Heart left ventricle (tissue), 16 donors: ENCODE data around the gene NUP188. TPM values are rescaled to one million over a fixed set of nuclear protein-coding genes. Genes with fewer than 3 reads are reported as not detected.

Source experiments
- ATAC-seq, 4 donors: fragments of 200-7000 bp; cut with Tn5 transposase; one replicate each; pipeline ENCODE4 v1.9.1; 2020 to 2022; ENCODE audit warnings: moderate library complexity in 4 of 4, mild to moderate bottlenecking in 3 of 4, moderate number of reproducible peaks in 1 of 4
- DNase-seq, 5 donors: peaks; one replicate each; pipeline ENCODE4 v3.0.0-alpha.2; 2020
- H3K27ac ChIP-seq, 12 donors: fragments of 200-600 bp; sonication (generic) in 4 of 12; one replicate each; pipeline versions ENCODE4 v1.5.0 to v1.8.0; 2016 to 2022; ENCODE audit warnings: mild to moderate bottlenecking in 2 of 12
- H3K27me3 ChIP-seq, 9 donors: fragments of 200-600 bp; sonication (generic) in 2 of 9; one replicate each; pipeline versions ENCODE4 v1.5.1 to v1.8.0; 2016 to 2022; ENCODE audit warnings: mild to moderate bottlenecking in 3 of 9
- H3K36me3 ChIP-seq, 9 donors: fragments of 200-600 bp; sonication (generic) in 2 of 9; one replicate each; pipeline versions ENCODE4 v1.5.0 to v1.8.0; 2018 to 2022; ENCODE audit warnings: mild to moderate bottlenecking in 2 of 9
- H3K4me1 ChIP-seq, 12 donors: fragments of 200-600 bp; sonication (generic) in 4 of 12; one replicate each; pipeline versions ENCODE4 v1.5.0 to v1.8.0; 2016 to 2022; ENCODE audit warnings: mild to moderate bottlenecking in 3 of 12
- H3K4me3 ChIP-seq, 12 donors: fragments of 200-600 bp; sonication (generic) in 4 of 12; one replicate each; pipeline versions ENCODE4 v1.5.0 to v1.8.0; 2017 to 2022; ENCODE audit warnings: mild to moderate bottlenecking in 9 of 12, moderate library complexity in 4 of 12
- H3K9me3 ChIP-seq, 12 donors: fragments of 200-600 bp; sonication (generic) in 4 of 12; one replicate each; pipeline versions ENCODE4 v1.5.0 to v1.8.0; 2016 to 2022; ENCODE audit warnings: mild to moderate bottlenecking in 1 of 12
- CTCF ChIP-seq, 12 donors: fragments of 200-600 bp; sonication (generic) in 4 of 12; IDR thresholded peaks; one replicate each; pipeline versions ENCODE4 v1.5.0 to v1.8.0; 2018 to 2022; ENCODE audit warnings: antibody characterized with exemption in 12 of 12, mild to moderate bottlenecking in 5 of 12
- POLR2A ChIP-seq, 2 donors: fragments of 450-650 bp; IDR thresholded peaks; one replicate each; pipeline ENCODE4 v1.6.1; 2017; ENCODE audit warnings: antibody characterized with exemption in 2 of 2, mild to moderate bottlenecking in 2 of 2, moderate library complexity in 2 of 2
- WGBS, 4 donors: extraction: QIAGEN DNeasy Blood & Tissue Kit in 2 of 4; methylation state at CpG; one replicate each; pipeline versions ENCODE4 v1.1.5 to v1.1.7; 2013 to 2018; 5-methylcytosine and 5-hydroxymethylcytosine counted together
- intact Hi-C, 10 donors: fragments of 100-400 bp; cut with DNase I; formaldehyde crosslinking; loops; one replicate each; pipeline versions ENCODE4 v1.11.1 to v1.14.2; 2022
- polyA plus RNA-seq, 2 donors: library from polyadenylated mRNA; stranded (reverse); fragments of 200-250 nt; gene quantifications; one replicate each; pipeline ENCODE4 v1.2.3, GENCODE V29; 2013
- total RNA-seq, 9 donors: library from RNA; depleted of rRNA in 2 of 9; stranded (reverse); fragments of >200 nt in 2 of 9; fragmentation: NEBNext Ultra II Directional in 3 of 9; extraction: Animal tissue kit (Norgen Biotek cat#: 25700) in 3 of 9; gene quantifications; one replicate each; pipeline versions ENCODE4 v1.1.0 to v1.2.4, GENCODE V29; 2016 to 2023
- donor health status: ischemic (EF 13 %, LVEDD 7.1; RV severe dilation, severe dysfunction).
- donor health status: healthy with polysubstance abuse.
- donor health status: DM: no; HTN: yes; CAD: no.
- donor health status: DM: no; HTN: no; CAD: no.
- donor health status: ischemic (EF 25% LVEDD 6.9; RV normal size, moderate dysfunction).
- donor health status: ischemic (EF 25% LVEDD 5.7; RV mildly dilated, moderate dysfunction).
- donor health status: healthy.
- donor health status: DM: yes; HTN: yes; CAD: no.
- donor health status: ischemic (EF 35%, LVEDD 5.7; RV mildly dilated, moderate dysfunction).
- donor health status: nonischemic (EF 11% LVEDD 7.7; RV severe dilation, severe dysfunction).
- donor health status: DM: yes; HTN: yes; CAD: no.
- donor health status: PGD.
- donor health status: ischemic (EF 29% LVEDD 5.4; RV normal size, mild dysfunction).
- donor health status: nonischemic (EF 23%, LVEDD 6.1; RV moderate dilation, normal function).

NUP188 gene
- total and polyA plus RNA-seq, 11 donors: 10.6 to 35.1 (median 22.6) TPM

GRCh38 chr9:128972956-128973355 lies 25.5 kb downstream of the NUP188 start:
- DNase-seq (no peak), ATAC-seq (no peak)
- Histone ChIP-seq H3K27ac (no peak overlapping the region), H3K9me3 (no peaks in the 10 kb centered on the region), H3K36me3 (peaks cover 0 to 100% (median 94%) of the 10 kb centered on the region in 9 donors), H3K4me1 (no peaks in the 10 kb centered on the region), H3K4me3 (no peak overlapping the region), H3K27me3 (no peaks in the 10 kb centered on the region)
- no peak for TF ChIP-seq CTCF (IDR thresholded peaks at IDR 0.05)
- TF ChIP-seq POLR2A (IDR thresholded peaks at IDR 0.05): no peak
- intact Hi-C loops: no loop called here
- WGBS, 4 donors: 69 to 79% (median 76%) methylated on average over 4 of the region's 4 CpGs

GRCh38 chr9:128979111-128979510 lies 31.6 kb downstream of the NUP188 start:
- 86 to 90% (median 89%) methylated on average over 3 of the region's 3 CpGs for WGBS, 4 donors
- DNase-seq: no peak

GRCh38 chr9:128983536-128983935 lies 36.0 kb downstream of the NUP188 start:
- intact Hi-C loops: no loop called here
- ATAC-seq: no peak
- H3K36me3 ChIP-seq: peaks cover 0 to 100% (median 98%) of the 10 kb centered on the region in 9 donors

More at GRCh38 chr9:128979111-128979510, 31.6 kb downstream of the NUP188 start:
- no peak for ATAC-seq
- no peak overlapping the region for H3K27ac ChIP-seq
- intact Hi-C loops: no loop called here
- H3K4me1 ChIP-seq: no peaks in the 10 kb centered on the region
- no peaks in the 10 kb centered on the region for H3K9me3 ChIP-seq
- no peaks in the 10 kb centered on the region for H3K27me3 ChIP-seq
- H3K4me3 ChIP-seq: no peak overlapping the region
- H3K36me3 ChIP-seq: peaks cover 0 to 98% (median 91%) of the 10 kb centered on the region in 9 donors
- TF ChIP-seq POLR2A (IDR thresholded peaks at IDR 0.05): no peak
- no peak for TF ChIP-seq CTCF (IDR thresholded peaks at IDR 0.05)

GRCh38 chr9:128986671-128987070 lies 39.2 kb downstream of the NUP188 start:
- Histone ChIP-seq H3K36me3 (peaks cover 0 to 100% (median 98%) of the 10 kb centered on the region in 9 donors), H3K4me3 (no peak overlapping the region), H3K27me3 (no peaks in the 10 kb centered on the region), H3K27ac (no peak overlapping the region), H3K4me1 (peaks cover 0 to 7% (median 0%) of the 10 kb centered on the region in 12 donors), H3K9me3 (no peaks in the 10 kb centered on the region)
- 94 to 100% (median 96%) methylated on average over 5 of the region's 5 CpGs for WGBS, 4 donors
- TF ChIP-seq POLR2A (IDR thresholded peaks at IDR 0.05) (no peak), CTCF (IDR thresholded peaks at IDR 0.05) (no peak)
- intact Hi-C loops: no loop called here
- no peak for DNase-seq
- ATAC-seq: no peak

More at GRCh38 chr9:128983536-128983935, 36.0 kb downstream of the NUP188 start:
- no peak for DNase-seq
- no peak overlapping the region for H3K4me3 ChIP-seq
- no peaks in the 10 kb centered on the region for H3K9me3 ChIP-seq
- H3K27ac ChIP-seq: no peak overlapping the region
- H3K4me1 ChIP-seq: peaks cover 0 to 7% (median 0%) of the 10 kb centered on the region in 12 donors
- TF ChIP-seq CTCF (IDR thresholded peaks at IDR 0.05) (no peak), POLR2A (IDR thresholded peaks at IDR 0.05) (no peak)
- no peaks in the 10 kb centered on the region for H3K27me3 ChIP-seq
- WGBS, 4 donors: 96 to 98% (median 98%) methylated on average over 8 of the region's 8 CpGs
